Measurements from ENCODE around the gene PPP4R4. TPM values are rescaled to one million over a fixed set of nuclear protein-coding genes. Genes with fewer than 3 reads are reported as not detected.

The PPP4R4 gene
- total RNA-seq, 4 donors from 2014 or later, result 0.56 to 8.6 (median 1.7) TPM

GRCh38 chr14:94305620-94306019 lies 131.5 kb downstream of the PPP4R4 start:
- H3K4me3 ChIP-seq (ENCODE audit: low read depth, poor library complexity, severe bottlenecking), result no peak overlapping the region
- WGBS, 2 donors, result 64 to 68% methylated on average over 2 of the region's 2 CpGs
- no peak for DNase-seq (ENCODE audit: low spot score in 2 of 2)
- intact Hi-C loops (cut with DNase I; ENCODE audit: low total_unique reads), result no loop called here
- no peak for TF ChIP-seq POLR2A (IDR thresholded peaks at IDR 0.05)
- TF ChIP-seq, protein P1, sequence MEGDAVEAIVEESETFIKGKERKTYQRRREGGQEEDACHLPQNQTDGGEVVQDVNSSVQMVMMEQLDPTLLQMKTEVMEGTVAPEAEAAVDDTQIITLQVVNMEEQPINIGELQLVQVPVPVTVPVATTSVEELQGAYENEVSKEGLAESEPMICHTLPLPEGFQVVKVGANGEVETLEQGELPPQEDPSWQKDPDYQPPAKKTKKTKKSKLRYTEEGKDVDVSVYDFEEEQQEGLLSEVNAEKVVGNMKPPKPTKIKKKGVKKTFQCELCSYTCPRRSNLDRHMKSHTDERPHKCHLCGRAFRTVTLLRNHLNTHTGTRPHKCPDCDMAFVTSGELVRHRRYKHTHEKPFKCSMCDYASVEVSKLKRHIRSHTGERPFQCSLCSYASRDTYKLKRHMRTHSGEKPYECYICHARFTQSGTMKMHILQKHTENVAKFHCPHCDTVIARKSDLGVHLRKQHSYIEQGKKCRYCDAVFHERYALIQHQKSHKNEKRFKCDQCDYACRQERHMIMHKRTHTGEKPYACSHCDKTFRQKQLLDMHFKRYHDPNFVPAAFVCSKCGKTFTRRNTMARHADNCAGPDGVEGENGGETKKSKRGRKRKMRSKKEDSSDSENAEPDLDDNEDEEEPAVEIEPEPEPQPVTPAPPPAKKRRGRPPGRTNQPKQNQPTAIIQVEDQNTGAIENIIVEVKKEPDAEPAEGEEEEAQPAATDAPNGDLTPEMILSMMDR (IDR thresholded peaks at IDR 0.05), result no peak

- no peak for TF ChIP-seq POLR2A (IDR thresholded peaks at IDR 0.05)
- TF ChIP-seq, protein P1 (IDR thresholded peaks at IDR 0.05), result no peak
- no peak for DNase-seq (ENCODE audit: low spot score in 2 of 2)
- intact Hi-C loops (cut with DNase I; ENCODE audit: low total_unique reads), result no loop called here
- 66 to 81% methylated on average over 12 of the region's 12 CpGs for WGBS, 2 donors
- no peak overlapping the region for H3K4me3 ChIP-seq (ENCODE audit: low read depth, poor library complexity, severe bottlenecking)
Observed at GRCh38 chr14:94306047-94306978, 132.2 kb downstream of the PPP4R4 start.

DNA sequence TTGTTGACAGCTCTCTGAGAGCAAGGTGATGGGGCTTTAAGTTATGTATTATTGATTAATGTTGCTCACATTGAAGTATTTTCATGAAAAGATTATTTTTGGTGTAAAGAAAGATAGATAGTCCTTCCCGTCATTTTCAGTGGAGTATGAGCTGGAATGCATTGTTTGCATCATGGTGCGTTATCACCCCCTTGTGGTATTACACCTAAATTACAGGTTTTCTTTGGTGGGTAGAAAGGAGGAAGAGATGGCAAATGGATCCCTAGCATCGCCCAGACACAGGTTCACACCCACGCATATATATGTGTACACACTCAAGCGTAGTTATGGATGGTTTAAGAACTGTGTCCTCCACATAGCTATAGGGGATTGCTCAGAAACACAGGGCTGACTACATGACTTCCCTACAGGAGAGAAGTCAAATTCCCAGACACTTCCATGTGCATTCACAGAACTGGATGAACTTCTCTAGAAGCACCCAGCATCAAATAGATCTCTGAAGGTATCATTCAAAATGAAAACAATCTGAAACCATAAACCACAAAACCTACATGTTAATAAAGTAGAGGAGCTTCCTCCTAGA lies 133.4 kb downstream of the PPP4R4 start:
- intact Hi-C loops (cut with DNase I; ENCODE audit: low total_unique reads), result no loop called here
- TF ChIP-seq POLR2A (IDR thresholded peaks at IDR 0.05), result no peak
- TF ChIP-seq, protein P1 (IDR thresholded peaks at IDR 0.05), result no peak
- DNase-seq (ENCODE audit: low spot score in 2 of 2), result no peak
- 30 to 38% methylated on average over 5 of the region's 5 CpGs for WGBS, 2 donors
- H3K4me3 ChIP-seq (ENCODE audit: low read depth, poor library complexity, severe bottlenecking), result no peak overlapping the region

- intact Hi-C loops (cut with DNase I; ENCODE audit: low total_unique reads), result no loop called here
Observed at GRCh38 chr14:94309721-94310120, 135.6 kb downstream of the PPP4R4 start.

DNA sequence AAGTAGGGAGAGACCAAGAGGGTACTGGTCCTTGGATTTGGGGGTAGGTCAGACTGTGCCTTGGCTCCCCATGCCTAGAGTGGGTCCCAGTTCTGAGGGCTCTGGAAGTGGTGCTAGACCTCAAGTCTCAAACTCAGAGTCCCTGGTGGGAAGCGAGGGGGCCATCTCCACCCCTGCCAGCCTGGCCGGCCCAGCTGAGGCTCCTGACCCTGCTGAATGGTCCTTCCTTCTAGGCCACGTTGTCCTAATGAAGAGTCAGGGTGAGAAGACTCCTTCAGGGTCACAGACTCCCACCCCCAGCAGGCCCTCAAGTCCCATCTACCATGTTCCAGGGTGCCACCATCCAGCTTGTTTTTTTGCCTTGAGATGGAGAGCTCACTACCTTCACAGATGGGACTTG lies 136.1 kb downstream of the PPP4R4 start:
- 79 to 100% methylated on average over 3 of the region's 3 CpGs for WGBS, 2 donors
- H3K4me3 ChIP-seq (ENCODE audit: low read depth, poor library complexity, severe bottlenecking), result no peak overlapping the region
- DNase-seq (ENCODE audit: low spot score in 2 of 2), result no peak
- no peak for TF ChIP-seq POLR2A (IDR thresholded peaks at IDR 0.05)
- TF ChIP-seq, protein P1 (IDR thresholded peaks at IDR 0.05), result no peak
- intact Hi-C loops (cut with DNase I; ENCODE audit: low total_unique reads), result no loop called here

More at GRCh38 chr14:94309721-94310120, 135.6 kb downstream of the PPP4R4 start:
- TF ChIP-seq POLR2A (IDR thresholded peaks at IDR 0.05), result no peak
- TF ChIP-seq, protein P1 (IDR thresholded peaks at IDR 0.05), result no peak
- DNase-seq (ENCODE audit: low spot score in 2 of 2), result no peak
- 89 to 97% methylated on average over 10 of the region's 10 CpGs for WGBS, 2 donors
- no peak overlapping the region for H3K4me3 ChIP-seq (ENCODE audit: low read depth, poor library complexity, severe bottlenecking)

Data from lower leg skin (tissue), 4 donors.